Renal cortical epithelial cell (primary cell): ENCODE measurements around the gene MACROD2. TPM values are rescaled to one million over a fixed set of nuclear protein-coding genes. Genes with fewer than 3 reads are reported as not detected.

ENCODE experiments used
- DNase-seq: peaks from one replicate; pipeline ENCODE4 v3.0.0-alpha.2; 2011; ENCODE audit warnings: low read depth
- total RNA-seq: library from RNA; depleted of rRNA; stranded (reverse); fragments of >200 nt; gene quantifications from 2 replicates; pipeline ENCODE4 v1.2.3, GENCODE V29; 2014

MACROD2 gene
- total RNA-seq, 1 donor from 2014 or later: 5.4 TPM

DNA sequence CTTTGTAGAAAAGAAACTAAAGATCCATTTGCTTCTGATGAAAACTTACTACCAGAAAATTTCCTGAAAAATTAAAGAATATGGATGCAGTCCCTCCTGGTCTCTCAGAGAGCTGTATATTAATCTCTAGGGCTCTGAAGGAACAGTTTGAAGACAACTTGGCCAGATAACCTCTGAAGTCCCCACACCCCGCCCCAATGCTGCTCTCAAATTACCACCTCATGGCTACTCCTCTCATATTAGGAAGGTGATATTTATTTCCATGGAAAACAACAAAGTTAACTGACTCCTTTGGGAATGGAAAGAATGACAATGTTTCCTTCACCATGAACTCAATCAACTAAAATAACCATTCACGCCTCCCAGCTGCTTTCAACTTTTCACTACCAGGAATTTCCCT is 750.5 kb downstream of the MACROD2 start:
- DNase-seq: no peak

- no peak for DNase-seq
Measured at GRCh38 chr20:14751191-14751590, 755.9 kb downstream of the MACROD2 start.

DNA sequence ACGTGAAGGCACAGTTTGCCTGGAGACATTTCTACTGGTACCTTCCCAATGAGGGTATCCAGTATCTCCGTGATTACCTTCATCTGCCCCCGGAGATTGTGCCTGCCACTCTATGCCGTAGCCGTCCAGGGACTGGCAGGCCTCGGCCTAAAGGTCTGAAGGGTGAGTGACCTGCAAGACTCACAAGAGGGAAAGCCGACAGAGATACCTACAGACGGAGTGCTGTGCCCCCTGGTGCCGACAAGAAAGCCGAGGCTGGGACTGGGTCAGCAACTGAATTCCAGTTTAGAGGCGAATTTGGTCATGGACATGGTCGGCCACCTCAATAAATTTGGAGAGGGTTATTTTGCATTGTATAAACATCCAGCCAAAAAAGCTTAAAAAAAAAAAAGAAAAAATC is 762.4 kb downstream of the MACROD2 start:
- no peak for DNase-seq

DNA sequence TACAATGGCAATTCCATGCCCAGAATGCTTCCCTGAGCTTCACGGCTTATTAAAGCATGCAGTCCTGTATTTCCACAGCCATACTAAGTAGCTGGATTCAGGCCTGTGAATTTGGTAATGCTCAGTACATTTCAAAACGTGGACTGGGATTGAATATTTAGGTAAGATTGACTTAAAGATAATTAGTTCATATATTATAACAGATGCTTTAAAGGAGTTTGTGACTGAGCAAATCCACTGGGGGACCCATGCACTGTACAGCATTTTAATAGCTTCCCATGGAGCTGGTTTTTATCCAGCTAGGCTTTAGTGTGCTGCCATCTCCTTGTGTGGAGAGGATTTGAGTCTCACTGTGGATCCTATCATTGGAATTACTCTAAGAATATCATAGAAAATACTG is 763.0 kb downstream of the MACROD2 start:
- no peak for DNase-seq

DNA sequence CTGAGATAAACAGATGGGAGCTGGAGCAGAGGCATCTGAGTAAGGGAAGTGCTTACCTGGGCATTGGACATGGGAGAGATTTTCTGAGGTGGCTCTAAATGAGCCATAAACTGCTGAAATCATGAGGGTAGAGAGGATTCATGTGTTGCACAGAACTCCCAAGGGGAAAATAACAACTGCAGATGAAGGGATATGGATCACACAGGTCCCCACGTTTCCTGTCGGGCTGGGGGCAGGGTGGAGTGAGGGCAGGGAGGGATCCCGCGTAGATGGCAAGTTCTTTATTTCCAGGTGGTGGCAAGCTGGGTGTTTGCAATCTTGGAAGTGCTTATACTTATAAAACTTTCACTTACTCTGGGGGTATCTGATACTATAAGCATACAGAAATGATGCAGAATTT is 764.7 kb downstream of the MACROD2 start:
- no peak for DNase-seq

DNA sequence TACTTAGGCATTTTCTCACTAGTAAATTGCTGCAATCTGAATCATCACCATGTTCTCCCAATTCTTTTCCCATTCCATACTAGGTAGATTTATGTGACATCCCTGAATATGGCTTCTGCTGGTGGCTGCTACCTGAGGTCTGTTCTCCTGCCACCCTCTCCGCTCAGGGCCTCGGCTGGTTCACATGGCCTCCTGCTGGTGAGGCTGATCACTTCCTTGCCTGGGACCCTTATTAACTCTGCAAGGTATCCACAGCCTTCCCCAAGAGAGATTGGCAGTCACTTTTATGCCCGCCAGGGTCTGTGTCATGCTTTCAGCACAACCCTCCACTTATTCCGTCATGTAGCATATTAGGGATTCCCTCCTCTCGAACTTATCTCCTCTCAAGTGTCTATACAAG is 766.6 kb downstream of the MACROD2 start:
- DNase-seq: no peak

DNA sequence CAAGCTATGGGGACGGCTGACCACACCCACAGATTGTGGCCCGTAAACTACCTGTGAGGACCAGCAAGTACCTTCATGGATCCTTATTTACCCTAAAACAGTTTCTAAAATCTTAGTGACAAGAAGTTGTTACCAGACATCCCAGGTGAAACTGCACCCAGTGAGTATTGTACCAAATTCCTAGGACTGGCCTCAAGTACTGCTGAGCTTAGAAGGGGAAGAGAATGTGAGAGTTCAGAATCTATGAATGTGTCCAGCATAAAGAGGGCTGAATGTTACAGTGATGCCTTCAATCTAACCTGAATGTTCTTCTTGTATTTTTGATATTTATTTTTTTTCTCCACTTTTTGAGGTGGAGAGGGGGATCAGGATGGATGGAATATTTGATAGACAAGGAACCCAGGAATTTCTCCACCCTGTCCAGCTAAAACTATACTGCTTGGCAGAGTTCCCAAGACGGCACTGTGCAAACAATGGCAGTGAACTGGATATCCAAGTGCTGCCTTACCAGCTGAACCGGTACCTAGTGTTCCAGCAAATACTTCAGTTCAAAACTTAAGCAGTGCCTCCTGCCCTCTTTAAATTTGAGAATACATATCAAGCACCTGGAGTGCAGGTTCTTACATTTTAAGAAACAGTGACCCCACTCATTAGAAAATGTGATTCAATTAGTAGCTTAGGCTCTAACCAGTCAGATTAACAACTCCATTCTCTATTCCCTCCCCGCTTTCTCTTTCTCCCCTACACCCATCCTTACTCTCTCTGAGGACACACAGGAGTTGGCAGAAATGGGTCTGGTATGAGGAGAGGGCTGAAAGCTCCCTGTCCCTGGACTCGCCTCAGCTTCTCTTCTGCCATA is 769.4 kb downstream of the MACROD2 start:
- DNase-seq: peak; percentile 23

GRCh38 chr20:14765370-14765701 is 770.0 kb downstream of the MACROD2 start:
- DNase-seq: no peak

DNA sequence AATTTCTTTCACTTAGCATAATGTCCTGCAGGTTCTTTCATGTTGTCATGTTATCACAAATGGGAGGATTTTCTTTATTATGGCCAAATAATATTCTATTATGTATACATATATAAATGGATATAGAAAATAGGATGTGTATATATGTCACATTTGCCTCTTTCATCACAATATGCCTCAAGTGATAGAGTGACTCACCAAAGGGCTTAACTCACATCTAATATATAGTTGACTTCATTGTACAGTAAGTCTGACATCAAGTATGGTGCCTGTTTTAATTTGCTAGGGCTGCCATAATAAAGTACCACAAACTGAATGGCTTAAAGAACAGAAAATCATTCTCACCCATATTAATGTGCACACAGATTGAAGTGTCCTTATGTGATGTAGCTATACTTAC is 778.2 kb downstream of the MACROD2 start:
- DNase-seq: no peak

DNA sequence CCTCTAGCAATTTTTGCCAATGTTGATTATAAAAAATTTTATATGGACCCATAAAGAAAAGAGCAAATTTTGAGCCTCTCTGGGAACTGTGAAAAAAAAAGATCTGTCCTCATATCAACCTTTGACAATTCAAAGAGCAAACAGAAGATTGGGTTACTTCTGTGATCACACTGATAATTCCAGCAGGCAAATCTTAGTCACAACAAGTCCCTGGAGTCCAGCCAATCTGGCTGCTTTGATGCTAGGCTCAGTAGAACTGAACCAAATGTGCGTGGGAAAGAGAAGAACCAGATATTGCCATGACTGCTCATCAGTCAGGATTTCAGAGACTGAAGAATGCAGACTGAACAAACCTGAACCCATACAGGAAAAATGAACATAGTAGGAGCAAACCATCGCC is 780.5 kb downstream of the MACROD2 start:
- DNase-seq: peak; percentile 79

- no peak for DNase-seq
Measured at GRCh38 chr20:14777591-14777990, 782.3 kb downstream of the MACROD2 start.

- no peak for DNase-seq
Measured at GRCh38 chr20:14778096-14778495, 782.8 kb downstream of the MACROD2 start.

GRCh38 chr20:14778875-14779274 is 783.6 kb downstream of the MACROD2 start:
- DNase-seq: no peak

GRCh38 chr20:14780508-14780907 is 785.2 kb downstream of the MACROD2 start:
- DNase-seq: no peak

DNA sequence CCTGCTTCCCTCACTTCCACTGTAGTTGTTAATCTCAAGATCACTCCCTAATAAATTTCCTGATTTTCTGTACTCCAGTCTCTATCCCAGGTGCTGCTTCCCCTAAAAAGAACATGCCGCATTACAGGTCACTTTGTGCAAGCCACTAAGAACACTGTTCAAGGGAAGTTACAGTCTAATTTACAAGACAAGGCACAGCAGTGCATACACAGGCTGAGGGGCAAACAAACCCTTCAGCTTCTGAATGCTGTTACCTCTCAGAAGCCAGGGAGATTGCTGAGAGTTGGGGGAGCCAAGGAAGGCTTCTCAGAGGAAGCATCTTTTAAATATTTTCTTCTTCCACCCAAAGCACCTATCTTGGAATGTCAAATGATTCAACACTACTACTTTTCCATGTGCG is 787.4 kb downstream of the MACROD2 start:
- no peak for DNase-seq

GRCh38 chr20:14783766-14784165 is 788.5 kb downstream of the MACROD2 start:
- no peak for DNase-seq

- no peak for DNase-seq
Measured at GRCh38 chr20:14785065-14785743, 789.9 kb downstream of the MACROD2 start.

- no peak for DNase-seq
Measured at GRCh38 chr20:14790190-14790589, 794.9 kb downstream of the MACROD2 start.

GRCh38 chr20:14790771-14791620 is 795.7 kb downstream of the MACROD2 start:
- peak; percentile 36 for DNase-seq

DNA sequence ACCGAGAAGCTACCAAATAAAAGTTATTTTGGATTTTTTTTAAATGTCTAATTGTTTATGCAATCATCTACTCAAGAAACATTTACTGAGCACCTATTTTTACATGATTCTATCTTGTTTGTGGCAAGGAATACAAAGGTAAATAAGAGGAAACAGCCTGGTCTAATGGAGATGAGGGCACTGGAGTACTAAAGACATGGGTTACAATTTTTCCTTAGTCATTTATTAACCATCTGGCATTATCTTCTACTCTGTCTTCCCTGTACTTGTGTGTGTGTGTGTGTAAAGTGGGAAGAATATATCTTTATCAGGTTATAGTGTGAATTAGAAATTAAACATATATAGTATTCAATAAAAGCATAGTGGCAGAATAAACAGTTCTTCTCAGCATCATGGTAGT is 797.6 kb downstream of the MACROD2 start:
- DNase-seq: peak; percentile 21

GRCh38 chr20:14799545-14800216 is 804.4 kb downstream of the MACROD2 start:
- DNase-seq: no peak
